Panc1 (cell line): ENCODE measurements around the gene SGMS1. TPM values are rescaled to one million over a fixed set of nuclear protein-coding genes. Genes with fewer than 3 reads are reported as not detected.

Experiments
- ATAC-seq: fragments of 200-7000 bp; cut with Tn5 transposase; 2 replicates; pipeline ENCODE4 v1.9.1; 2020; ENCODE audit warnings: mild to moderate bottlenecking, moderate library complexity
- BruUV-seq: library from RNA; stranded (reverse); fragments of 400-500 nt; replicated peaks from 2 replicates; lab custom pipeline; 2021; lab: Mats Ljungman, UMichigan
- CTCF ChIA-PET: fragments of 300-600 bp; sonication (Branson Sonifier 250); formaldehyde crosslinking; loops from one replicate; lab custom pipeline; 2022; ENCODE audit warnings: antibody characterized with exemption; lab: Charles Lee
- POLR2A ChIA-PET: fragments of 300-600 bp; sonication (Branson Sonifier 250); formaldehyde crosslinking; loops from one replicate; lab custom pipeline; 2022; ENCODE audit warnings: antibody characterized with exemption; lab: Charles Lee
- DNase-seq: peaks from one replicate; pipeline ENCODE4 v3.0.0-alpha.2; 2010; ENCODE audit warnings: low read depth, low spot score
- H3K27ac ChIP-seq: 2 replicates; pipeline ENCODE4 v1.5.1; 2011; ENCODE audit warnings: mild to moderate bottlenecking, low read length, inconsistent platforms
- H3K27me3 ChIP-seq: fragments of 200-500 bp; sonication (Bioruptor generic); 2 replicates; pipeline ENCODE4 v1.6.0; 2014; ENCODE audit warnings: low read length, inconsistent platforms; ENCODE audit not compliant: control insufficient read depth, insufficient read depth
- H3K36me3 ChIP-seq: fragments of 200-500 bp; sonication (Bioruptor generic); 2 replicates; pipeline ENCODE4 v1.5.1; 2014; ENCODE audit warnings: inconsistent platforms, mild to moderate bottlenecking, low read length, moderate library complexity; ENCODE audit not compliant: control insufficient read depth, insufficient read depth
- H3K4me1 ChIP-seq: 2 replicates; pipeline ENCODE4 v1.5.1; 2011; ENCODE audit warnings: inconsistent platforms, mild to moderate bottlenecking, low read length, moderate library complexity; ENCODE audit not compliant: control insufficient read depth, insufficient read depth
- H3K4me3 ChIP-seq, 2 experiments: 2 replicates each; pipeline ENCODE4 v1.5.1; 2011 to 2012; ENCODE audit warnings: low read depth in 2 of 2, low read length in 2 of 2, mild to moderate bottlenecking in 2 of 2, inconsistent platforms in 1 of 2, moderate library complexity in 1 of 2
- H3K9me3 ChIP-seq: fragments of 200-500 bp; sonication (Bioruptor generic); 2 replicates; pipeline ENCODE4 v1.5.1; 2014; ENCODE audit warnings: low read depth, mild to moderate bottlenecking, inconsistent platforms, low read length, moderate library complexity; ENCODE audit not compliant: control insufficient read depth, insufficient read depth
- POLR2AphosphoS5 ChIP-seq: IDR thresholded peaks from 2 replicates; pipeline ENCODE4 v1.6.1; 2012; ENCODE audit warnings: mild to moderate bottlenecking, low read depth, low read length, moderate library complexity
- SIN3A ChIP-seq: IDR thresholded peaks from 2 replicates; pipeline ENCODE4 v1.6.1; 2012; ENCODE audit warnings: low read depth, mild to moderate bottlenecking, low read length, moderate library complexity, borderline replicate concordance; ENCODE audit not compliant: insufficient read depth
- TCF7L2 ChIP-seq: IDR thresholded peaks from 2 replicates; pipeline ENCODE4 v1.6.1; 2011; ENCODE audit warnings: mild to moderate bottlenecking, low read depth, low read length, inconsistent platforms
- in situ Hi-C: cut with HindIII; loops from 2 replicates; pipeline ENCODE4 v1.10.0; 2016; ENCODE audit warnings: low sequenced_read_pairs, low pct_unique_long_range_greater_than_20kb
- intact Hi-C: fragments of 100-400 bp; cut with micrococcal nuclease; formaldehyde crosslinking; loops from one replicate; pipeline ENCODE4 v1.10.0; 2022; ENCODE audit not compliant: unreplicated experiment
- total RNA-seq: library from RNA; stranded (reverse); gene quantifications from one replicate; pipeline ENCODE4 v1.2.1, GENCODE V29; 2021; ENCODE audit not compliant: unreplicated experiment
- TF ChIP-seq, protein P1 (sequence below), 2 experiments: IDR thresholded peaks; 2 replicates each; pipeline ENCODE4 v1.6.1; 2011 to 2012; ENCODE audit warnings: low read depth in 2 of 2, control low read depth in 1 of 2, low read length in 1 of 2, mild to moderate bottlenecking in 1 of 2, moderate library complexity in 1 of 2; ENCODE audit not compliant: insufficient read depth in 1 of 2
- TF ChIP-seq, protein P2 (sequence below): fragments of 450-650 bp; IDR thresholded peaks from 2 replicates; pipeline ENCODE4 v1.5.1; 2017; ENCODE audit warnings: mild to moderate bottlenecking

Gene SGMS1
- total RNA-seq, 1 experiment from 2014 or later = 22.0 TPM

DNA sequence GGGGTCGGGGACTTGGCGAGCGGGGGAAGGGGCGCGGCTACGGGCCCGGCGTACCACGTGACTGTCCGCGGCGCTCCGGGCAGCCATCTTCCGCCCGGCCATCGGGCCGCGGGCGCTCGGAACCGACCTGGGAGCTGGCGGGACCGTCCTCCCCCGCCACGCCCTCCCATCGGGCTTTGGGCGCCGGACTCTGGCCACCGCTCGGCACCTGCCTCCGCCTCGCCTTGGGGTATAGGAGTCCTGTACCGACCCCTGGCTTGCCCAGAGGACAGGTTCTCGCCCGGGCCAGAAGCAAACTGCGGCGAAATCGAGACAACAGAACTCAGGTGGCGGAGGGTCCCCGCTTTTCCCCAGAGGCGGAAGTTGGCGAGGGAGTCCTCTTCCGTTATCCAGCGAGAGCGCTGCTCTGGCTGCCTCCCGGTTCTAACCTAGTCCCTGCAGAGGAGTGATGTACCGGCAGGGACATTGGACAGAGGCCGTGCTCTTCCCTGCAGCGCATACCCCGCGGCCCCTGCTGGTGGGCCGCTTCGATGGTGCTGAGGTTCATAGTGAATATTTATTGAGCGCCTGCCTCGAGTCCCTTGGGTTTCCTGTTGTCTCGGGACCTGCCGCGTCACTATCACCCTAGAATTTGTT, 1.2 kb upstream of the SGMS1 start:
- intact Hi-C loops (loop anchor here (10.0 kb wide), 2 partner anchors 170 to 260 kb away; no protein-coding TSS in a partner anchor), in situ Hi-C loops (no loop called here)
- Histone ChIP-seq H3K4me3 (peak overlapping the region; percentile 93 to 96), H3K36me3 (no peaks in the 10 kb centered on the region; the same call in 1 of the 2 replicates), H3K27me3 (no peaks in the 10 kb centered on the region), H3K27ac (peak overlapping the region; percentile 94), H3K4me1 (peaks cover 24% of the 10 kb centered on the region), H3K9me3 (no peaks in the 10 kb centered on the region)
- no TSS peak for BruUV-seq
- CTCF ChIA-PET = no interaction called here
- DNase-seq = no peak
- ATAC-seq = peak; percentile 83
- POLR2A ChIA-PET = interaction anchor here (0.6 to 0.7 kb wide), 2 partner anchors 42 to 303 kb away, joined by 3 read pairs; no protein-coding TSS in a partner anchor
- TF ChIP-seq, protein P1, sequence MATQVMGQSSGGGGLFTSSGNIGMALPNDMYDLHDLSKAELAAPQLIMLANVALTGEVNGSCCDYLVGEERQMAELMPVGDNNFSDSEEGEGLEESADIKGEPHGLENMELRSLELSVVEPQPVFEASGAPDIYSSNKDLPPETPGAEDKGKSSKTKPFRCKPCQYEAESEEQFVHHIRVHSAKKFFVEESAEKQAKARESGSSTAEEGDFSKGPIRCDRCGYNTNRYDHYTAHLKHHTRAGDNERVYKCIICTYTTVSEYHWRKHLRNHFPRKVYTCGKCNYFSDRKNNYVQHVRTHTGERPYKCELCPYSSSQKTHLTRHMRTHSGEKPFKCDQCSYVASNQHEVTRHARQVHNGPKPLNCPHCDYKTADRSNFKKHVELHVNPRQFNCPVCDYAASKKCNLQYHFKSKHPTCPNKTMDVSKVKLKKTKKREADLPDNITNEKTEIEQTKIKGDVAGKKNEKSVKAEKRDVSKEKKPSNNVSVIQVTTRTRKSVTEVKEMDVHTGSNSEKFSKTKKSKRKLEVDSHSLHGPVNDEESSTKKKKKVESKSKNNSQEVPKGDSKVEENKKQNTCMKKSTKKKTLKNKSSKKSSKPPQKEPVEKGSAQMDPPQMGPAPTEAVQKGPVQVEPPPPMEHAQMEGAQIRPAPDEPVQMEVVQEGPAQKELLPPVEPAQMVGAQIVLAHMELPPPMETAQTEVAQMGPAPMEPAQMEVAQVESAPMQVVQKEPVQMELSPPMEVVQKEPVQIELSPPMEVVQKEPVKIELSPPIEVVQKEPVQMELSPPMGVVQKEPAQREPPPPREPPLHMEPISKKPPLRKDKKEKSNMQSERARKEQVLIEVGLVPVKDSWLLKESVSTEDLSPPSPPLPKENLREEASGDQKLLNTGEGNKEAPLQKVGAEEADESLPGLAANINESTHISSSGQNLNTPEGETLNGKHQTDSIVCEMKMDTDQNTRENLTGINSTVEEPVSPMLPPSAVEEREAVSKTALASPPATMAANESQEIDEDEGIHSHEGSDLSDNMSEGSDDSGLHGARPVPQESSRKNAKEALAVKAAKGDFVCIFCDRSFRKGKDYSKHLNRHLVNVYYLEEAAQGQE (IDR thresholded peaks at IDR 0.05; ENCODE audit: insufficient read depth in 1 of 2, low read depth in 2 of 2, low read length in 1 of 2) = no peak
- peak; percentile 39; the same call in 1 of the 2 replicates for TF ChIP-seq SIN3A
- TF ChIP-seq POLR2AphosphoS5 = peak; percentile 69; the same call in 1 of the 2 replicates
- TF ChIP-seq, protein P2, sequence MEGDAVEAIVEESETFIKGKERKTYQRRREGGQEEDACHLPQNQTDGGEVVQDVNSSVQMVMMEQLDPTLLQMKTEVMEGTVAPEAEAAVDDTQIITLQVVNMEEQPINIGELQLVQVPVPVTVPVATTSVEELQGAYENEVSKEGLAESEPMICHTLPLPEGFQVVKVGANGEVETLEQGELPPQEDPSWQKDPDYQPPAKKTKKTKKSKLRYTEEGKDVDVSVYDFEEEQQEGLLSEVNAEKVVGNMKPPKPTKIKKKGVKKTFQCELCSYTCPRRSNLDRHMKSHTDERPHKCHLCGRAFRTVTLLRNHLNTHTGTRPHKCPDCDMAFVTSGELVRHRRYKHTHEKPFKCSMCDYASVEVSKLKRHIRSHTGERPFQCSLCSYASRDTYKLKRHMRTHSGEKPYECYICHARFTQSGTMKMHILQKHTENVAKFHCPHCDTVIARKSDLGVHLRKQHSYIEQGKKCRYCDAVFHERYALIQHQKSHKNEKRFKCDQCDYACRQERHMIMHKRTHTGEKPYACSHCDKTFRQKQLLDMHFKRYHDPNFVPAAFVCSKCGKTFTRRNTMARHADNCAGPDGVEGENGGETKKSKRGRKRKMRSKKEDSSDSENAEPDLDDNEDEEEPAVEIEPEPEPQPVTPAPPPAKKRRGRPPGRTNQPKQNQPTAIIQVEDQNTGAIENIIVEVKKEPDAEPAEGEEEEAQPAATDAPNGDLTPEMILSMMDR = peak; percentile 59
- TF ChIP-seq TCF7L2 = no peak

- Histone ChIP-seq H3K36me3 (no peaks in the 10 kb centered on the region; the same call in 1 of the 2 replicates), H3K4me1 (peaks cover 25% of the 10 kb centered on the region), H3K27ac (peak overlapping the region; percentile 94), H3K4me3 (peak overlapping the region; percentile 93 to 96), H3K9me3 (no peaks in the 10 kb centered on the region), H3K27me3 (no peaks in the 10 kb centered on the region)
- ATAC-seq (peak; percentile 85), DNase-seq (peak; percentile 75)
- ChIA-PET POLR2A (interaction anchor here (0.6 to 0.7 kb wide), 2 partner anchors 41 to 303 kb away, joined by 3 read pairs; no protein-coding TSS in a partner anchor), CTCF (no interaction called here)
- intact Hi-C loops (loop anchor here (10.0 kb wide), 2 partner anchors 170 to 260 kb away; no protein-coding TSS in a partner anchor), in situ Hi-C loops (no loop called here)
- TF ChIP-seq TCF7L2 (no peak), SIN3A (0 out of 2 replicates have a peak, but pooled peaks have one; percentile 57), POLR2AphosphoS5 (peak; percentile 78)
- no TSS peak for BruUV-seq
Observed at GRCh38 chr10:50624413-50624865, 683 bp upstream of the SGMS1 start.
